Calu3 (cell line): ENCODE results near the gene PLD1. TPM values are rescaled to one million over a fixed set of nuclear protein-coding genes. Genes with fewer than 3 reads are reported as not detected.

Experiments used
- BruUV-seq: library from RNA; stranded (reverse); fragments of 400-500 nt; replicated peaks from 2 replicates; lab custom pipeline; 2021; lab: Mats Ljungman, UMichigan
- CTCF ChIA-PET: fragments of 300-600 bp; sonication (Branson Sonifier 250); formaldehyde crosslinking; loops from one replicate; lab custom pipeline; 2022; ENCODE audit warnings: antibody characterized with exemption; lab: Charles Lee
- DNase-seq: peaks from one replicate; pipeline ENCODE4 v3.0.0; 2022
- H3K27ac Mint-ChIP-seq: one replicate; pipeline ENCODE4 v1.8.0; 2022; ENCODE audit warnings: mixed read lengths; ENCODE audit not compliant: unreplicated experiment
- H3K27me3 Mint-ChIP-seq: one replicate; pipeline ENCODE4 v1.8.0; 2022; ENCODE audit warnings: mixed read lengths; ENCODE audit not compliant: unreplicated experiment
- H3K36me3 Mint-ChIP-seq: one replicate; pipeline ENCODE4 v1.8.0; 2022; ENCODE audit warnings: mild to moderate bottlenecking, moderate library complexity, mixed read lengths; ENCODE audit not compliant: insufficient read depth, unreplicated experiment
- H3K4me1 Mint-ChIP-seq: one replicate; pipeline ENCODE4 v1.8.0; 2022; ENCODE audit warnings: mild to moderate bottlenecking, low read depth, mixed read lengths; ENCODE audit not compliant: unreplicated experiment
- H3K4me3 Mint-ChIP-seq: one replicate; pipeline ENCODE4 v1.8.0; 2022; ENCODE audit warnings: mild to moderate bottlenecking, low read depth, moderate library complexity, mixed read lengths; ENCODE audit not compliant: unreplicated experiment
- H3K9me3 Mint-ChIP-seq: one replicate; pipeline ENCODE4 v1.8.0; 2022; ENCODE audit warnings: low read depth, mixed read lengths; ENCODE audit not compliant: unreplicated experiment
- intact Hi-C: fragments of 100-400 bp; cut with micrococcal nuclease; formaldehyde crosslinking; loops from one replicate; pipeline ENCODE4 v1.10.0; 2022; ENCODE audit not compliant: unreplicated experiment
- total RNA-seq: library from RNA; stranded (reverse); gene quantifications from 2 replicates; pipeline ENCODE4 v1.2.3, GENCODE V29; 2022
- TF ChIP-seq, protein P1 (sequence below): fragments of 200-600 bp; IDR thresholded peaks from one replicate; pipeline ENCODE4 v1.8.0; 2022; ENCODE audit warnings: antibody characterized with exemption; ENCODE audit not compliant: unreplicated experiment

Gene PLD1
- total RNA-seq, 1 experiment from 2014 or later: 61.2 TPM

DNA sequence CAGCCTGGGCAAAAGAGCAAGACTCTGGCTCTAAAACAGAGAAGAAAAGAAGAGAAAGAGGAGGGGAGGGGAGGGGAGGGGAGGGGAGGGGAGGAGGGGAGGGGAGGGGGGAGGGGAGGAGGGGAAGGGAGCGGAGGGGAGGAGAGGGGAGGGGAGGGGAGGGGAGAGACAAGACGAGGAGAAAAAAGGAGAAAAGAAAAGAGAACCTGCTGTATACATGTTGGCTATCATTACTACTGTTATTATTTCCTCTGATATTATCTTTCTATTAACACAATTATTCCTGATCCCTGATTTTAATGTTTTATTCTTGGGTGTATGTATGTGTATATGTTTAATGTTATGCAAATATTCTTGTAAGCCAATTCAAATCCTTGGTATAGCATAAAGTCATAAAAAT, 46.9 kb downstream of the PLD1 start:
- no peaks in the 10 kb centered on the region for H3K36me3 Mint-ChIP-seq
- CTCF ChIA-PET: interaction anchor here (0.6 to 1.2 kb wide), 3 partner anchors 9 to 605 kb away, joined by 3 to 7 read pairs (median 3); no protein-coding TSS in a partner anchor
- TF ChIP-seq, protein P1, sequence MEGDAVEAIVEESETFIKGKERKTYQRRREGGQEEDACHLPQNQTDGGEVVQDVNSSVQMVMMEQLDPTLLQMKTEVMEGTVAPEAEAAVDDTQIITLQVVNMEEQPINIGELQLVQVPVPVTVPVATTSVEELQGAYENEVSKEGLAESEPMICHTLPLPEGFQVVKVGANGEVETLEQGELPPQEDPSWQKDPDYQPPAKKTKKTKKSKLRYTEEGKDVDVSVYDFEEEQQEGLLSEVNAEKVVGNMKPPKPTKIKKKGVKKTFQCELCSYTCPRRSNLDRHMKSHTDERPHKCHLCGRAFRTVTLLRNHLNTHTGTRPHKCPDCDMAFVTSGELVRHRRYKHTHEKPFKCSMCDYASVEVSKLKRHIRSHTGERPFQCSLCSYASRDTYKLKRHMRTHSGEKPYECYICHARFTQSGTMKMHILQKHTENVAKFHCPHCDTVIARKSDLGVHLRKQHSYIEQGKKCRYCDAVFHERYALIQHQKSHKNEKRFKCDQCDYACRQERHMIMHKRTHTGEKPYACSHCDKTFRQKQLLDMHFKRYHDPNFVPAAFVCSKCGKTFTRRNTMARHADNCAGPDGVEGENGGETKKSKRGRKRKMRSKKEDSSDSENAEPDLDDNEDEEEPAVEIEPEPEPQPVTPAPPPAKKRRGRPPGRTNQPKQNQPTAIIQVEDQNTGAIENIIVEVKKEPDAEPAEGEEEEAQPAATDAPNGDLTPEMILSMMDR: no peak
- no peak overlapping the region for H3K27ac Mint-ChIP-seq
- H3K27me3 Mint-ChIP-seq: no peaks in the 10 kb centered on the region
- intact Hi-C loops: no loop called here
- no peak overlapping the region for H3K4me3 Mint-ChIP-seq
- H3K4me1 Mint-ChIP-seq: peaks cover 15% of the 10 kb centered on the region
- no peaks in the 10 kb centered on the region for H3K9me3 Mint-ChIP-seq
- no TSS peak for BruUV-seq
- no peak for DNase-seq

DNA sequence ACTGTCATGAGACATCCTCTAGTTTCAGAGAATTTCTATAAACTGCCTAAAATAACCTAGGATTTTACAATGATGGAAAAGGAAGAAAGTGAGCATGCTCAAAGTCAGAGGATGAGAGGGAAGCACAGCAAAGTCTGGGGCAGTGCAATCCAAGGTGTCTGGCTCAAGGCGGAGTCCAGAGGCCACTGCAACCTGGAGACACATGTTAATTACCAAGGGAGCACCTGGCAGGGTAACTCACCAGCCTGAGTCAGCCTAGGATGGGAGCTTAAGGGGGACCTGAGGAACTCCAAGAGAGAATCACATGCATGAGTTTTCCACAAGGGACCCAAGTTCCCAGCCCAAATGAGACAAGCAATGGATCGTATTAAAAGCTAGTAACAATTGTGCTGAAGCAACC, 49.8 kb downstream of the PLD1 start:
- no peaks in the 10 kb centered on the region for H3K36me3 Mint-ChIP-seq
- H3K9me3 Mint-ChIP-seq: no peaks in the 10 kb centered on the region
- CTCF ChIA-PET: interaction anchor here (1.5 kb wide), 1 partner anchor 12 kb away, joined by 5 read pairs; no protein-coding TSS in a partner anchor
- H3K27me3 Mint-ChIP-seq: no peaks in the 10 kb centered on the region
- H3K4me3 Mint-ChIP-seq: no peak overlapping the region
- no peak for DNase-seq
- no TSS peak for BruUV-seq
- intact Hi-C loops: no loop called here
- peaks cover 9% of the 10 kb centered on the region for H3K4me1 Mint-ChIP-seq
- H3K27ac Mint-ChIP-seq: no peak overlapping the region
- TF ChIP-seq, protein P1: no peak

DNA sequence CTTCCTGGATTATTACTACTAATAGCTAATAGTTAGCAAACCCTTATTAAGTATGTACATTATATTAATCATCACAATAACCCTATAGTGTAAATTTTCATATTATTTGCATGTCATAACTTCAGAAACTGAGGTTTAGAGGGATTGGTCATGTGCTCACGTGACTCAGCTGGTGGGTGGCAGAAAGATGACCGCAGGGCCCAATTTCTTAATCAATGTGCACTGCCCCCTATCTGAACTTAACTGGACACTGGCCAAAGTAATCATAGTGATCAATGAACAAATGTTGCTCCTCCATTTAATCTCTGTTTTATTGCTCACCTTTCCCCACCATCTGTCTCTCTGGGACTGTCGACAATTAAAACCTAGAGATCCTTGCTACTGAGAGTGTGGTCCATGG, 52.2 kb downstream of the PLD1 start:
- H3K4me1 Mint-ChIP-seq: peaks cover 9% of the 10 kb centered on the region
- no peaks in the 10 kb centered on the region for H3K9me3 Mint-ChIP-seq
- TF ChIP-seq, protein P1: no peak
- no peak overlapping the region for H3K27ac Mint-ChIP-seq
- no peaks in the 10 kb centered on the region for H3K27me3 Mint-ChIP-seq
- H3K4me3 Mint-ChIP-seq: no peak overlapping the region
- CTCF ChIA-PET: interaction anchor here (0.6 to 4.4 kb wide), 10 partner anchors 9 to 109 kb away, joined by 3 to 33 read pairs (median 5); no protein-coding TSS in a partner anchor
- no TSS peak for BruUV-seq
- H3K36me3 Mint-ChIP-seq: no peaks in the 10 kb centered on the region
- no peak for DNase-seq
- intact Hi-C loops: no loop called here

DNA sequence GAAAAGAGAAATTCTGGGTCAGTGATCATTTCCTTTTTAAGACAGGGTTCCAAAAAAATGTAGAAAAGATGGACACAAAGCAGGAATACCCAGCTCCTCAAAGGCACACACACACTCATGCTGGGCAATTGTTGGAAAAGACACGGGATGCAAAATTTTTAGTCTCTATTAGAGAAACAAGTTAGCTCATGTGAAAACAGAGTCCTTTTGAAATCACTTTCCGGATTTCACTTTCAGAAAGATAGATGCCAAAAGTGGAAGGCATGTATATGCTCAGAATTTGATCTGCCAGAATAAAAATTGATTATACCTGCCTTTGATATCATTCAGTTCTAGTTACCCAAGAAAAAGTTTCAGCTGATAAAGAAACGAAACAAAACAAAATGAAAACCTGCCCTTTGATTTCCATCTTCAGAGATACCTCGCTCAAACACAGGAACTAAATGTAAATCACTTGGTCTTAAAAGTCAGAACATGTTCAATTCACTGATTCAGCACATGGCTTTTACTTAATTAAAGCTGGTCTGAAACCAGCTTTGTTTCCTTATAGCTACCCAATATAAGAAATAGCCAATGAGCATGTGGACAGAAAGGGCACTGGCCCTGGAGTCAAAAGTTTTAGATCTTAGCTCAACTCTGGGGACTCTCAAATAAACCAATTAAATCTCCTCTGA, 52.8 kb downstream of the PLD1 start:
- DNase-seq: no peak
- no TSS peak for BruUV-seq
- intact Hi-C loops: no loop called here
- H3K9me3 Mint-ChIP-seq: no peaks in the 10 kb centered on the region
- CTCF ChIA-PET: interaction anchor here (1.0 to 4.4 kb wide), 8 partner anchors 9 to 108 kb away, joined by 3 to 33 read pairs (median 7); no protein-coding TSS in a partner anchor
- H3K27me3 Mint-ChIP-seq: no peaks in the 10 kb centered on the region
- no peak overlapping the region for H3K4me3 Mint-ChIP-seq
- TF ChIP-seq, protein P1: no peak
- no peaks in the 10 kb centered on the region for H3K36me3 Mint-ChIP-seq
- no peak overlapping the region for H3K27ac Mint-ChIP-seq
- peaks cover 9% of the 10 kb centered on the region for H3K4me1 Mint-ChIP-seq
